HG02852 (cell line): ENCODE measurements around the gene PEPD.
"Not testable (repeated sequence)": the region's sequence is repeated elsewhere in the genome, so short reads cannot be mapped to it uniquely, and the experiment has no call there.

ENCODE experiments used
- ATAC-seq: cut with Tn5 transposase; IDR thresholded peaks from one replicate; pipeline ENCODE4 v1.9.1; 2021; ENCODE audit warnings: mild to moderate bottlenecking, moderate library complexity; ENCODE audit not compliant: unreplicated experiment

The PEPD gene

GRCh38 chr19:33479570-33479969, 42.0 kb downstream of the PEPD start:
- ATAC-seq = not testable (repeated sequence)

GRCh38 chr19:33477781-33478180, 43.8 kb downstream of the PEPD start:
- ATAC-seq = no peak

- ATAC-seq = no peak
Measured at GRCh38 chr19:33476151-33476707, 45.4 kb downstream of the PEPD start.

- no peak for ATAC-seq
Measured at GRCh38 chr19:33473653-33474305, 47.8 kb downstream of the PEPD start.

GRCh38 chr19:33472691-33473652, 48.6 kb downstream of the PEPD start:
- no peak for ATAC-seq

GRCh38 chr19:33472226-33472625, 49.4 kb downstream of the PEPD start:
- no peak for ATAC-seq

GRCh38 chr19:33471111-33471996, 50.2 kb downstream of the PEPD start:
- ATAC-seq = no peak

- ATAC-seq = no peak
Measured at GRCh38 chr19:33470686-33471085, 50.9 kb downstream of the PEPD start.

- ATAC-seq = no peak
Measured at GRCh38 chr19:33470040-33470330, 51.6 kb downstream of the PEPD start.

- no peak for ATAC-seq
Measured at GRCh38 chr19:33469171-33470039, 52.2 kb downstream of the PEPD start.

- ATAC-seq = no peak
Measured at GRCh38 chr19:33468361-33469170, 53.0 kb downstream of the PEPD start.

GRCh38 chr19:33467851-33468250, 53.7 kb downstream of the PEPD start:
- no peak for ATAC-seq

- no peak for ATAC-seq
Measured at GRCh38 chr19:33465834-33466233, 55.8 kb downstream of the PEPD start.

- no peak for ATAC-seq
Measured at GRCh38 chr19:33465371-33465770, 56.2 kb downstream of the PEPD start.

- no peak for ATAC-seq
Measured at GRCh38 chr19:33464733-33465115, 56.9 kb downstream of the PEPD start.

- no peak for ATAC-seq
Measured at GRCh38 chr19:33464010-33464732, 57.4 kb downstream of the PEPD start.

- no peak for ATAC-seq
Measured at GRCh38 chr19:33463199-33463598, 58.4 kb downstream of the PEPD start.

- ATAC-seq = no peak
Measured at GRCh38 chr19:33462112-33462791, 59.3 kb downstream of the PEPD start.
